Activated B cell treated with CpG ODN at 0.5 μM for 24 hours (primary cell): ENCODE measurements around the gene PTTG1. TPM values are rescaled to one million over a fixed set of nuclear protein-coding genes. Genes with fewer than 3 reads are reported as not detected.

ENCODE experiments used
- ATAC-seq: fragments of 200-7000 bp; cut with Tn5 transposase; one replicate; pipeline ENCODE4 v1.10.0; 2021; ENCODE audit warnings: low read depth, mild to moderate bottlenecking, moderate library complexity
- CTCF ChIA-PET: fragments of 350-600 bp; sonication (Branson Sonifier 250); formaldehyde crosslinking; loops from one replicate; lab custom pipeline; 2021; ENCODE audit warnings: antibody characterized with exemption; lab: Charles Lee
- POLR2A ChIA-PET: fragments of 350-600 bp; sonication (Branson Sonifier 250); formaldehyde crosslinking; loops from one replicate; lab custom pipeline; 2021; ENCODE audit warnings: antibody characterized with exemption; lab: Charles Lee
- DNase-seq: peaks from one replicate; pipeline ENCODE4 v3.0.0; 2022
- H3K27ac Mint-ChIP-seq: one replicate; pipeline ENCODE4 v1.8.0; 2020; ENCODE audit warnings: mixed read lengths
- H3K27me3 Mint-ChIP-seq: one replicate; pipeline ENCODE4 v1.8.0; 2021; ENCODE audit warnings: mixed read lengths
- H3K36me3 Mint-ChIP-seq: one replicate; pipeline ENCODE4 v1.8.0; 2021; ENCODE audit warnings: low read depth, mixed read lengths
- H3K4me1 Mint-ChIP-seq: one replicate; pipeline ENCODE4 v1.8.0; 2021; ENCODE audit warnings: mixed read lengths
- H3K4me3 Mint-ChIP-seq: one replicate; pipeline ENCODE4 v1.8.0; 2020; ENCODE audit warnings: mild to moderate bottlenecking, mixed read lengths
- H3K9me3 Mint-ChIP-seq: one replicate; pipeline ENCODE4 v1.8.0; 2020; ENCODE audit warnings: mixed read lengths
- CTCF ChIP-seq: fragments of 200-600 bp; IDR thresholded peaks from one replicate; pipeline ENCODE4 v1.8.0; 2022; ENCODE audit warnings: antibody characterized with exemption, mild to moderate bottlenecking
- intact Hi-C: fragments of 100-400 bp; cut with micrococcal nuclease; formaldehyde crosslinking; loops from one replicate; pipeline ENCODE4 v1.15.1; 2024
- total RNA-seq: library from RNA; stranded (reverse); gene quantifications from 2 replicates; pipeline ENCODE4 v1.2.3, GENCODE V29; 2022

The PTTG1 gene
- total RNA-seq, 1 donor from 2014 or later, result 16.8 TPM

GRCh38 chr5:160466889-160467554 lies 45.4 kb downstream of the PTTG1 start:
- POLR2A ChIA-PET, result interaction anchor here (0.6 to 6.2 kb wide), 22 partner anchors 7 to 1653 kb away, joined by 3 to 154 read pairs (median 8); partner anchors contain the start of genes PTTG1, PWWP2A and SLU7
- Mint-ChIP-seq H3K9me3 (no peaks in the 10 kb centered on the region), H3K27me3 (no peaks in the 10 kb centered on the region), H3K4me3 (peak overlapping the region; percentile 100), H3K36me3 (peaks cover 33% of the 10 kb centered on the region), H3K4me1 (peaks cover 82% of the 10 kb centered on the region), H3K27ac (peak overlapping the region; percentile 100)
- CTCF ChIA-PET, result interaction anchor here (0.6 to 7.4 kb wide), 7 partner anchors 9 to 47 kb away, joined by 3 to 132 read pairs (median 4); no protein-coding TSS in a partner anchor
- no peak for ATAC-seq
- TF ChIP-seq CTCF, result no peak
- intact Hi-C loops, result loop anchor here (1.0 to 5.0 kb wide), 2 partner anchors 8 to 1010 kb away; no protein-coding TSS in a partner anchor
- no peak for DNase-seq

- intact Hi-C loops, result loop anchor here (1.0 to 5.0 kb wide), 6 partner anchors 8 to 1010 kb away; partner anchors contain the start of gene SLU7
- DNase-seq (peak; percentile 82), ATAC-seq (peak; percentile 86)
- Mint-ChIP-seq H3K4me1 (peaks cover 81% of the 10 kb centered on the region), H3K4me3 (peak overlapping the region; percentile 100), H3K27me3 (no peaks in the 10 kb centered on the region), H3K27ac (peak overlapping the region; percentile 100), H3K36me3 (peaks cover 38% of the 10 kb centered on the region), H3K9me3 (no peaks in the 10 kb centered on the region)
- ChIA-PET CTCF (interaction anchor here (0.6 to 7.4 kb wide), 10 partner anchors 8 to 48 kb away, joined by 3 to 132 read pairs (median 4); no protein-coding TSS in a partner anchor), POLR2A (interaction anchor here (0.5 to 6.2 kb wide), 31 partner anchors 8 to 1654 kb away, joined by 3 to 154 read pairs (median 5); partner anchors contain the start of genes FAM200C, PTTG1, PWWP2A and SLU7)
- no peak for TF ChIP-seq CTCF
Observed at GRCh38 chr5:160467555-160468362, 46.1 kb downstream of the PTTG1 start.

GRCh38 chr5:160468363-160468975 lies 46.8 kb downstream of the PTTG1 start:
- intact Hi-C loops, result loop anchor here (1.0 to 5.0 kb wide), 5 partner anchors 14 to 1011 kb away; partner anchors contain the start of gene SLU7
- CTCF ChIA-PET, result interaction anchor here (0.9 to 7.4 kb wide), 6 partner anchors 9 to 48 kb away, joined by 3 to 132 read pairs (median 4); no protein-coding TSS in a partner anchor
- H3K4me3 Mint-ChIP-seq, result peak overlapping the region; percentile 100
- peaks cover 86% of the 10 kb centered on the region for H3K4me1 Mint-ChIP-seq
- POLR2A ChIA-PET, result interaction anchor here (0.5 to 6.2 kb wide), 26 partner anchors 9 to 1654 kb away, joined by 3 to 154 read pairs (median 6); partner anchors contain the start of genes FAM200C, PTTG1, PWWP2A and SLU7
- no peak for ATAC-seq
- peak overlapping the region; percentile 100 for H3K27ac Mint-ChIP-seq
- H3K9me3 Mint-ChIP-seq, result no peaks in the 10 kb centered on the region
- no peaks in the 10 kb centered on the region for H3K27me3 Mint-ChIP-seq
- peaks cover 46% of the 10 kb centered on the region for H3K36me3 Mint-ChIP-seq
- no peak for DNase-seq
- no peak for TF ChIP-seq CTCF

GRCh38 chr5:160469156-160470144 lies 47.8 kb downstream of the PTTG1 start:
- Mint-ChIP-seq H3K27me3 (no peaks in the 10 kb centered on the region), H3K4me3 (peak overlapping the region; percentile 100), H3K27ac (peak overlapping the region; percentile 100), H3K9me3 (no peaks in the 10 kb centered on the region), H3K4me1 (peaks cover 83% of the 10 kb centered on the region), H3K36me3 (peaks cover 52% of the 10 kb centered on the region)
- intact Hi-C loops, result loop anchor here (2.0 to 5.0 kb wide), 2 partner anchors 13 to 1012 kb away; no protein-coding TSS in a partner anchor
- CTCF ChIA-PET, result interaction anchor here (1.2 to 7.4 kb wide), 2 partner anchors 29 to 38 kb away, joined by 3 to 132 read pairs; no protein-coding TSS in a partner anchor
- no peak for TF ChIP-seq CTCF
- POLR2A ChIA-PET, result interaction anchor here (1.5 to 6.2 kb wide), 5 partner anchors 10 to 50 kb away, joined by 3 to 154 read pairs (median 59); partner anchors contain the start of genes PTTG1 and SLU7
- DNase-seq (no peak), ATAC-seq (no peak)
